GM12891 (cell line): ENCODE results near the gene HTR4.

ENCODE experiments used
- POLR2A ChIP-seq: IDR thresholded peaks from 2 replicates; pipeline ENCODE4 v1.6.1; 2011; ENCODE audit warnings: low read depth, low read length, control low read depth
- POLR2AphosphoS5 ChIP-seq: IDR thresholded peaks from 2 replicates; pipeline ENCODE4 v1.6.1; 2011; ENCODE audit warnings: low read depth, low read length, control low read depth

DNA sequence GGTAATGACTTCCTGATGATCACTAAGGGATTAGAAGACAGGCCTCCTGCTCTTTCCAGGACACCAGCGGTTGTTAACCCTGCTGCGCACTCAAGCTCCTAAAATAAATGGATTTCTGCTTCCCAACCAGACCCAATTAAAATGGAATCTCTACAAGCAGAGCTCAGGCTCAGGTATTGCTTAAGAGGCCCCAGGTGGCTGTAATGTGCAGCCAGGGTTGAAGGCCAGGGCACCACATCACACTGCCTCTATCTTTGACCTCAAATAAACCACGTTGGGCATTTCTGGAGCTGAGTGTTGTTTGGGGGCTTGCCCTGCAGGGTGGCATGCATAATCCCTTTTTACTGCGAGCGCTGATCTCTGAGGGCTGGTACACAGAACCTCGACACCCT, 162.5 kb downstream of the HTR4 start:
- TF ChIP-seq POLR2AphosphoS5 (no peak), POLR2A (no peak)
